ENCODE measurements around the gene ACP3. TPM values are rescaled to one million over a fixed set of nuclear protein-coding genes. Genes with fewer than 3 reads are reported as not detected.

The ACP3 gene
- total RNA-seq, 2 experiments from 2014 or later = not detected

DNA sequence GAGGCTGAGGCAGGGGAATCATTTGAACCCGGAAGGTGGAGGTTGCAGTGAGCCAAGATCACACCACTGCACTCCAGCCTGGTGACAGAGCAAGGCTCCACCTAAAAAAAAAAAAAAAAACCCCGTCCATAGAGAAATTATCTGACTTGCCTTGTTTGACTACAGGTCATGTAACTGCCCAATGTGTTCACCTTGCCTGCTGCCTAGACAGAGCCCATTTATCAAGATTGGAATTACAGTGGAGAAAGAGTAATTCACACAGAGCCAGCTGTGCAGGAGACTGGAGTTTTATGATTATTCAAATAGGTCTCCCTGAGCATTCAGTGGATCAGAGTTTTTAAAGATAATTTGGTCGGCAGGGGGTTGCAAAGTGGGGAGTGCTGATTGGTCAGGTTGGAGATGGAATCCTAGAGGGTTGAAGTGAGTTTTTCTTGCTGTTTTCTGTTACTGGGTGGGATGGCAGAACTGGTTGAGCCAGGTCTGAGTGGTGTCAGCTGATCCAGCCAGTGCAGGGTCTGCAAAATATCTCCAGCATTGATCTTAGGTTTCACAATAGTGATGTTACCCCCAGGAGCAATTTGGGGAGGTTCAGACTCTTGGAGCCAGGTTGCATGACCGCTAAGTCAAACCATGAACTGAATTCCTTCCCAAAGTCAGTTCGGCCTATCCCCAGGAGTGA is 40.8 kb upstream of the ACP3 start:
- TF ChIP-seq, protein P1, sequence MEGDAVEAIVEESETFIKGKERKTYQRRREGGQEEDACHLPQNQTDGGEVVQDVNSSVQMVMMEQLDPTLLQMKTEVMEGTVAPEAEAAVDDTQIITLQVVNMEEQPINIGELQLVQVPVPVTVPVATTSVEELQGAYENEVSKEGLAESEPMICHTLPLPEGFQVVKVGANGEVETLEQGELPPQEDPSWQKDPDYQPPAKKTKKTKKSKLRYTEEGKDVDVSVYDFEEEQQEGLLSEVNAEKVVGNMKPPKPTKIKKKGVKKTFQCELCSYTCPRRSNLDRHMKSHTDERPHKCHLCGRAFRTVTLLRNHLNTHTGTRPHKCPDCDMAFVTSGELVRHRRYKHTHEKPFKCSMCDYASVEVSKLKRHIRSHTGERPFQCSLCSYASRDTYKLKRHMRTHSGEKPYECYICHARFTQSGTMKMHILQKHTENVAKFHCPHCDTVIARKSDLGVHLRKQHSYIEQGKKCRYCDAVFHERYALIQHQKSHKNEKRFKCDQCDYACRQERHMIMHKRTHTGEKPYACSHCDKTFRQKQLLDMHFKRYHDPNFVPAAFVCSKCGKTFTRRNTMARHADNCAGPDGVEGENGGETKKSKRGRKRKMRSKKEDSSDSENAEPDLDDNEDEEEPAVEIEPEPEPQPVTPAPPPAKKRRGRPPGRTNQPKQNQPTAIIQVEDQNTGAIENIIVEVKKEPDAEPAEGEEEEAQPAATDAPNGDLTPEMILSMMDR (IDR thresholded peaks at IDR 0.05) = no peak
- Histone ChIP-seq H3K27ac (ENCODE audit: low read depth in 1 of 2, low read length in 2 of 2) (no peak overlapping the region), H3K36me3 (ENCODE audit: insufficient read depth, low read length) (no peaks in the 10 kb centered on the region), H3K27me3 (ENCODE audit: control insufficient read depth in 1 of 2, insufficient read depth in 2 of 2, low read length in 2 of 2) (no peaks in the 10 kb centered on the region), H3K9me3 (ENCODE audit: control insufficient read depth in 1 of 2, insufficient read depth in 1 of 2, low read length in 2 of 2) (peaks cover 0 to 13% of the 10 kb centered on the region in 2 experiments), H3K4me3 (ENCODE audit: low read length) (no peak overlapping the region), H3K4me1 (ENCODE audit: insufficient read depth, low read length) (no peaks in the 10 kb centered on the region)
- Mint-ChIP-seq H3K9me3 (peaks cover 6% of the 10 kb centered on the region), H3K27ac (no peak overlapping the region), H3K4me1 (ENCODE audit: low read depth) (no peaks in the 10 kb centered on the region), H3K36me3 (ENCODE audit: low read depth) (no peaks in the 10 kb centered on the region), H3K4me3 (no peak overlapping the region), H3K27me3 (peaks cover 10% of the 10 kb centered on the region)
- ATAC-seq (ENCODE audit: poor library complexity) (no peak), DNase-seq (no peak)
- ChIA-PET CTCF (no interaction called here), POLR2A (no interaction called here)
- intact Hi-C loops (cut with DNase I, micrococcal nuclease) = no loop called here

DNA sequence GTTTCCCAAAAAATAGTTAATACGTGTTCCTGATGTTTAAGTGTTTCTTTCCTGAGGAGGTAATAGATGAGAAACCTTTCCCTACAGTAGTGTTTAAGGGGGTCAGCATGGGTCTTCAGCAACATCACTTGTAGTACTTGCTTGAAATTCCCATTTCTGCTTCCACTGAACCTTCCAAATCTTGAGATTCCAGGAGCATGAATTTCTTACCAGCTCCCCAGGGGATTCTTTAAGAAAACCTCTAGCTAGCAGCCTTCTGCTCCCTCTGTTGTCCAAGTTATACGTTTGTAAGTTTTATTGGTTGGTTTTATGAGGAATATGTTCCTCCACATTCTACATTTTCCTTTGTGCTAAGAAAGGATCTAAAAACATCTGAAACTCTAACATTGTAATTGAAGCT is 38.2 kb upstream of the ACP3 start:
- DNase-seq (no peak), ATAC-seq (ENCODE audit: poor library complexity) (no peak)
- peaks cover 0 to 13% of the 10 kb centered on the region in 2 experiments for H3K9me3 ChIP-seq (ENCODE audit: control insufficient read depth in 1 of 2, insufficient read depth in 1 of 2, low read length in 2 of 2)
- ChIA-PET POLR2A (no interaction called here), CTCF (no interaction called here)
- TF ChIP-seq, protein P1 (IDR thresholded peaks at IDR 0.05) = no peak
- no peaks in the 10 kb centered on the region for H3K4me1 Mint-ChIP-seq (ENCODE audit: low read depth)
- H3K27me3 Mint-ChIP-seq = peaks cover 13% of the 10 kb centered on the region
- no peak overlapping the region for H3K4me3 Mint-ChIP-seq
- H3K9me3 Mint-ChIP-seq = peaks cover 6% of the 10 kb centered on the region
- H3K27ac Mint-ChIP-seq = no peak overlapping the region
- no peaks in the 10 kb centered on the region for H3K36me3 ChIP-seq (ENCODE audit: insufficient read depth, low read length)
- H3K27me3 ChIP-seq (ENCODE audit: control insufficient read depth in 1 of 2, insufficient read depth in 2 of 2, low read length in 2 of 2) = no peaks in the 10 kb centered on the region
- H3K4me1 ChIP-seq (ENCODE audit: insufficient read depth, low read length) = no peaks in the 10 kb centered on the region
- intact Hi-C loops (cut with DNase I, micrococcal nuclease) = no loop called here
- no peak overlapping the region for H3K27ac ChIP-seq (ENCODE audit: low read depth in 1 of 2, low read length in 2 of 2)
- no peak overlapping the region for H3K4me3 ChIP-seq (ENCODE audit: low read length)
- no peaks in the 10 kb centered on the region for H3K36me3 Mint-ChIP-seq (ENCODE audit: low read depth)

DNA sequence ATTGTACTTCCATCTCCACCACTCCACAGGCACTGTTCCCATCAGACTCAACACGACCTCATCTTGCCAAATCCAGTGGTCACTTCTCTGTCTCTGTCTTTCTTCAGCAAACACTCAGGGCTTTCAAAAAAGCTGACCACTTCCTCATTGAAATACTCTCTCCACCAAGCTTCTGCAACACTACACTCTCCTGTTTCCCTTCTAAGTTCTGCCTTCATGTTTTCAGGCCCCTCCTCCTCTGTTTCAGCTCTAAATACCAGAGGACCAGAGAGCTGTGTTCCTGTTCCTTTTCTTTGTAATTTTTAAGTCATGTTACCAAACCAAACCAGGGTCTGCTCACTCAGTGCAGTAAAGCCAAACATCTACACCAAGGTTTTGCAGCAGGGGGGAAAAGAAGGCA is 33.8 kb upstream of the ACP3 start:
- Histone ChIP-seq H3K4me3 (ENCODE audit: low read length) (no peak overlapping the region), H3K27ac (ENCODE audit: low read depth in 1 of 2, low read length in 2 of 2) (no peak overlapping the region), H3K4me1 (ENCODE audit: insufficient read depth, low read length) (no peaks in the 10 kb centered on the region), H3K27me3 (ENCODE audit: control insufficient read depth in 1 of 2, insufficient read depth in 2 of 2, low read length in 2 of 2) (peaks cover 0 to 5% of the 10 kb centered on the region in 2 experiments), H3K36me3 (ENCODE audit: insufficient read depth, low read length) (no peaks in the 10 kb centered on the region), H3K9me3 (ENCODE audit: control insufficient read depth in 1 of 2, insufficient read depth in 1 of 2, low read length in 2 of 2) (peaks cover 0 to 11% of the 10 kb centered on the region in 2 experiments)
- ChIA-PET CTCF (no interaction called here), POLR2A (no interaction called here)
- intact Hi-C loops (cut with DNase I, micrococcal nuclease) = no loop called here
- Mint-ChIP-seq H3K27ac (no peak overlapping the region), H3K4me1 (ENCODE audit: low read depth) (no peaks in the 10 kb centered on the region), H3K9me3 (no peaks in the 10 kb centered on the region), H3K4me3 (no peak overlapping the region), H3K27me3 (peaks cover 28% of the 10 kb centered on the region), H3K36me3 (ENCODE audit: low read depth) (no peaks in the 10 kb centered on the region)
- DNase-seq (peak in 3 of 14 experiments; percentile 26 to 33 (median 27)), ATAC-seq (ENCODE audit: poor library complexity) (no peak)
- TF ChIP-seq, protein P1 (IDR thresholded peaks at IDR 0.05) = no peak

Measured in CD4-positive, alpha-beta T cell (primary cell).